ENCODE measurements around the gene CARTPT. TPM values are rescaled to one million over a fixed set of nuclear protein-coding genes. Genes with fewer than 3 reads are reported as not detected.

CARTPT gene
- total and polyA plus RNA-seq, 8 donors, result 1.00 to 11.4 (median 6.3) TPM; not detected in 4

- Histone ChIP-seq H3K9me3 (no peaks in the 10 kb centered on the region), H3K27ac (no peak overlapping the region), H3K36me3 (no peaks in the 10 kb centered on the region), H3K4me1 (no peaks in the 10 kb centered on the region), H3K27me3 (peaks cover 0 to 16% (median 0%) of the 10 kb centered on the region in 3 donors), H3K4me3 (no peak overlapping the region)
- intact Hi-C loops (cut with DNase I; ENCODE audit: low total_unique reads), result no loop called here
- DNase-seq, result no peak
- 78 to 90% (median 87%) methylated on average over 5 of the region's 5 CpGs for WGBS, 5 donors
- TF ChIP-seq EP300 (IDR thresholded peaks at IDR 0.05), result no peak
- TF ChIP-seq POLR2A (IDR thresholded peaks at IDR 0.05), result no peak
- TF ChIP-seq CTCF (IDR thresholded peaks at IDR 0.05), result no peak
- no peak for TF ChIP-seq POLR2AphosphoS5 (IDR thresholded peaks at IDR 0.05)
Measured at GRCh38 chr5:71705421-71705820, 13.7 kb upstream of the CARTPT start.

- no peak for TF ChIP-seq POLR2AphosphoS5 (IDR thresholded peaks at IDR 0.05)
- TF ChIP-seq CTCF (IDR thresholded peaks at IDR 0.05), result no peak
- no peak for TF ChIP-seq EP300 (IDR thresholded peaks at IDR 0.05)
- TF ChIP-seq POLR2A (IDR thresholded peaks at IDR 0.05), result no peak
- intact Hi-C loops (cut with DNase I; ENCODE audit: low total_unique reads), result no loop called here
- no peaks in the 10 kb centered on the region for H3K36me3 ChIP-seq
- no peaks in the 10 kb centered on the region for H3K9me3 ChIP-seq
- no peak for DNase-seq
- peaks cover 0 to 11% (median 0%) of the 10 kb centered on the region in 3 donors for H3K27me3 ChIP-seq
- H3K4me3 ChIP-seq, result no peak overlapping the region
- 53 to 58% (median 56%) methylated on average over 3 of the region's 3 CpGs for WGBS, 5 donors
- H3K4me1 ChIP-seq, result no peaks in the 10 kb centered on the region
- no peak overlapping the region for H3K27ac ChIP-seq
Measured at GRCh38 chr5:71706906-71707305, 12.2 kb upstream of the CARTPT start.

- H3K4me3 ChIP-seq, result no peak overlapping the region
- no peak overlapping the region for H3K27ac ChIP-seq
- H3K9me3 ChIP-seq, result no peaks in the 10 kb centered on the region
- no peaks in the 10 kb centered on the region for H3K36me3 ChIP-seq
- intact Hi-C loops (cut with DNase I; ENCODE audit: low total_unique reads), result no loop called here
- TF ChIP-seq POLR2A (IDR thresholded peaks at IDR 0.05), result no peak
- TF ChIP-seq CTCF (IDR thresholded peaks at IDR 0.05), result no peak
- TF ChIP-seq POLR2AphosphoS5 (IDR thresholded peaks at IDR 0.05), result no peak
- TF ChIP-seq EP300 (IDR thresholded peaks at IDR 0.05), result no peak
- 72 to 80% (median 74%) methylated on average over 4 of the region's 4 CpGs for WGBS, 5 donors
- H3K27me3 ChIP-seq, result no peaks in the 10 kb centered on the region
- no peak for DNase-seq
- peaks cover 0 to 11% (median 6%) of the 10 kb centered on the region in 4 donors for H3K4me1 ChIP-seq
Measured at GRCh38 chr5:71711610-71712009, 7.5 kb upstream of the CARTPT start.

- intact Hi-C loops (cut with DNase I; ENCODE audit: low total_unique reads), result no loop called here
- 12 to 19% (median 13%) methylated on average over 2 of the region's 2 CpGs for WGBS, 5 donors
Measured at GRCh38 chr5:71714911-71715310, 4.2 kb upstream of the CARTPT start.

GRCh38 chr5:71727978-71728377 lies 8.9 kb downstream of the CARTPT start:
- 71 to 93% (median 83%) methylated on average over 2 of the region's 2 CpGs for WGBS, 5 donors
- H3K36me3 ChIP-seq, result no peaks in the 10 kb centered on the region
- DNase-seq, result no peak
- no peaks in the 10 kb centered on the region for H3K9me3 ChIP-seq
- H3K4me3 ChIP-seq, result no peak overlapping the region
- peaks cover 0 to 36% (median 8%) of the 10 kb centered on the region in 3 donors for H3K27me3 ChIP-seq
- H3K27ac ChIP-seq, result no peak overlapping the region
- TF ChIP-seq POLR2A (IDR thresholded peaks at IDR 0.05) (no peak), CTCF (IDR thresholded peaks at IDR 0.05) (no peak), EP300 (IDR thresholded peaks at IDR 0.05) (no peak), POLR2AphosphoS5 (IDR thresholded peaks at IDR 0.05) (no peak)
- intact Hi-C loops (cut with DNase I; ENCODE audit: low total_unique reads), result no loop called here
- H3K4me1 ChIP-seq, result no peaks in the 10 kb centered on the region

More at GRCh38 chr5:71714911-71715310, 4.2 kb upstream of the CARTPT start:
- Histone ChIP-seq H3K4me3 (no peak overlapping the region), H3K27me3 (peaks cover 5 to 24% (median 21%) of the 10 kb centered on the region in 3 donors), H3K27ac (no peak overlapping the region), H3K9me3 (no peaks in the 10 kb centered on the region), H3K36me3 (no peaks in the 10 kb centered on the region), H3K4me1 (peaks cover 0 to 18% (median 14%) of the 10 kb centered on the region in 4 donors)
- no peak for DNase-seq
- TF ChIP-seq POLR2AphosphoS5 (IDR thresholded peaks at IDR 0.05) (peak in 2 of 3 donors; percentile 20 to 27), EP300 (IDR thresholded peaks at IDR 0.05) (no peak)
